Heart left ventricle (tissue), 16 donors: Measurements from ENCODE around the gene GNG3. TPM values are rescaled to one million over a fixed set of nuclear protein-coding genes. Genes with fewer than 3 reads are reported as not detected.
A peak's percentile ranks its signal among the peaks of the same experiment; 100 is the strongest.

Experiments used
- ATAC-seq, 4 donors: fragments of 200-7000 bp; cut with Tn5 transposase; one replicate each; pipeline ENCODE4 v1.9.1; 2020 to 2022; ENCODE audit warnings: moderate library complexity in 4 of 4, mild to moderate bottlenecking in 3 of 4, moderate number of reproducible peaks in 1 of 4
- DNase-seq, 5 donors: peaks; one replicate each; pipeline ENCODE4 v3.0.0-alpha.2; 2020
- H3K27ac ChIP-seq, 12 donors: fragments of 200-600 bp; sonication (generic) in 4 of 12; one replicate each; pipeline versions ENCODE4 v1.5.0 to v1.8.0; 2016 to 2022; ENCODE audit warnings: mild to moderate bottlenecking in 2 of 12
- H3K27me3 ChIP-seq, 9 donors: fragments of 200-600 bp; sonication (generic) in 2 of 9; one replicate each; pipeline versions ENCODE4 v1.5.1 to v1.8.0; 2016 to 2022; ENCODE audit warnings: mild to moderate bottlenecking in 3 of 9
- H3K36me3 ChIP-seq, 9 donors: fragments of 200-600 bp; sonication (generic) in 2 of 9; one replicate each; pipeline versions ENCODE4 v1.5.0 to v1.8.0; 2018 to 2022; ENCODE audit warnings: mild to moderate bottlenecking in 2 of 9
- H3K4me1 ChIP-seq, 12 donors: fragments of 200-600 bp; sonication (generic) in 4 of 12; one replicate each; pipeline versions ENCODE4 v1.5.0 to v1.8.0; 2016 to 2022; ENCODE audit warnings: mild to moderate bottlenecking in 3 of 12
- H3K4me3 ChIP-seq, 12 donors: fragments of 200-600 bp; sonication (generic) in 4 of 12; one replicate each; pipeline versions ENCODE4 v1.5.0 to v1.8.0; 2017 to 2022; ENCODE audit warnings: mild to moderate bottlenecking in 9 of 12, moderate library complexity in 4 of 12
- H3K9me3 ChIP-seq, 12 donors: fragments of 200-600 bp; sonication (generic) in 4 of 12; one replicate each; pipeline versions ENCODE4 v1.5.0 to v1.8.0; 2016 to 2022; ENCODE audit warnings: mild to moderate bottlenecking in 1 of 12
- CTCF ChIP-seq, 12 donors: fragments of 200-600 bp; sonication (generic) in 4 of 12; IDR thresholded peaks; one replicate each; pipeline versions ENCODE4 v1.5.0 to v1.8.0; 2018 to 2022; ENCODE audit warnings: antibody characterized with exemption in 12 of 12, mild to moderate bottlenecking in 5 of 12
- POLR2A ChIP-seq, 2 donors: fragments of 450-650 bp; IDR thresholded peaks; one replicate each; pipeline ENCODE4 v1.6.1; 2017; ENCODE audit warnings: antibody characterized with exemption in 2 of 2, mild to moderate bottlenecking in 2 of 2, moderate library complexity in 2 of 2
- WGBS, 4 donors: extraction: QIAGEN DNeasy Blood & Tissue Kit in 2 of 4; methylation state at CpG; one replicate each; pipeline versions ENCODE4 v1.1.5 to v1.1.7; 2013 to 2018; 5-methylcytosine and 5-hydroxymethylcytosine counted together
- intact Hi-C, 10 donors: fragments of 100-400 bp; cut with DNase I; formaldehyde crosslinking; loops; one replicate each; pipeline versions ENCODE4 v1.11.1 to v1.14.2; 2022
- polyA plus RNA-seq, 2 donors: library from polyadenylated mRNA; stranded (reverse); fragments of 200-250 nt; gene quantifications; one replicate each; pipeline ENCODE4 v1.2.3, GENCODE V29; 2013
- total RNA-seq, 9 donors: library from RNA; depleted of rRNA in 2 of 9; stranded (reverse); fragments of >200 nt in 2 of 9; fragmentation: NEBNext Ultra II Directional in 3 of 9; extraction: Animal tissue kit (Norgen Biotek cat#: 25700) in 3 of 9; gene quantifications; one replicate each; pipeline versions ENCODE4 v1.1.0 to v1.2.4, GENCODE V29; 2016 to 2023
- donor health status: ischemic (EF 13 %, LVEDD 7.1; RV severe dilation, severe dysfunction).
- donor health status: healthy with polysubstance abuse.
- donor health status: DM: no; HTN: yes; CAD: no.
- donor health status: DM: no; HTN: no; CAD: no.
- donor health status: ischemic (EF 25% LVEDD 6.9; RV normal size, moderate dysfunction).
- donor health status: ischemic (EF 25% LVEDD 5.7; RV mildly dilated, moderate dysfunction).
- donor health status: healthy.
- donor health status: DM: yes; HTN: yes; CAD: no.
- donor health status: ischemic (EF 35%, LVEDD 5.7; RV mildly dilated, moderate dysfunction).
- donor health status: nonischemic (EF 11% LVEDD 7.7; RV severe dilation, severe dysfunction).
- donor health status: DM: yes; HTN: yes; CAD: no.
- donor health status: PGD.
- donor health status: ischemic (EF 29% LVEDD 5.4; RV normal size, mild dysfunction).
- donor health status: nonischemic (EF 23%, LVEDD 6.1; RV moderate dilation, normal function).

The GNG3 gene
- total and polyA plus RNA-seq, 11 donors = 0.14 to 0.55 (median 0.29) TPM; not detected in 6

DNA sequence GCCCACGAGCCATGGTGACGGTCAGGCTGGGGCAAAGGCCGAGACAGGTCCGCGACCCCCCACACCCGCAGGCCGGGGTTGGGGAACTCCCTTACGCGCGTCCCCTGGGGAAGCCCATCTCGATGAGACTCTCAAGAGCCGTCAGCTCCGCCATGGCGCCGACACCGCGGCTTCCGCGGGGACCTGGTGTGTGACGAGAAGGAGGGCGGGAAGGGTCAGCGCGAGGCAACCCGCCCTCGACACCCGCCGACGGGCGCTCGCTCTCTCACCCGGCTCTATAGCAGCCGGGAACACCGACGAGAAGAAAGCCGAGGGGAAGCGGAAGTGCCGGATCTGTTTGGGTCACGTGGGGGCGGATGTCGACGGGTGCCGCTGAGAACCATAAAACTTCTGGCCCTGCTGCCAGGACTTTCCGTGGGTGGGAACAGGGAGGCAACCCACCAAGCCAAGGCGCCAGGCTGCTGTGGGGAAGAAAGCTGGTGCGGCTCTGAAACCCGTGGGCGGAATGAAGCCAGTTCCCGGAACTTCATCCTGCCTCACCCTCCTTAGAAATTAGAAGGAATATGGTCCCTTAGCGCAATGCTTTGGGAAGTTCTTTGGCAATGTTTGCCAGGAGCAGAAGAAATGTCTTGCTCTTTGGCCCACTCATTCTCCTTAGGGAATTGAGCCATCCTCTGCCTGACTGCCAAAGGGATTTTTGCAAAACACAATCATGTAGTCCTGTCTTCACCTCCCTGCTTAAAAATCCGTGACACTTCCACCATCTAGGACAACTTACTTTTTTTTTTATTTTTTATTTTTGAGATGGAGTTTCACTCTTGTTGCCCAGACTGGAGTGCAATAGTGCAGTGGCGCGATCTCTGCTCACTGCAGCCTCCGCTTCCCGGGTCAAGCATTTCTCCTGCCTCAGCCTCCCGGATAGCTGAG lies 28.4 kb upstream of the GNG3 start, which contains the start of gene UBXN1:
UBXN1 (minus strand) TSS at position 304 of the 927 bp plus-strand sequence; CDS start at position 154, 150 bp downstream.
- Histone ChIP-seq H3K27me3 (no peaks in the 10 kb centered on the region), H3K4me3 (peak within 1 kb of the TSS; percentile 61 to 100 (median 94)), H3K9me3 (no peaks in the 10 kb centered on the region), H3K4me1 (peaks cover 6 to 45% (median 21%) of the 10 kb centered on the region in 12 donors), H3K27ac (peak within 1 kb of the TSS; percentile 76 to 96 (median 89)), H3K36me3 (peaks cover 0 to 42% (median 37%) of the 10 kb centered on the region in 9 donors)
- DNase-seq (peak; percentile 93 to 96 (median 94)), ATAC-seq (peak; percentile 79 to 92 (median 90))
- intact Hi-C loops = loop anchor here in 1 of 10 donors (5.0 kb wide), 1 partner anchor 77 kb away; the partner anchor contains the start of gene MTA2
- WGBS, 4 donors = 3 to 10% (median 7%) methylated on average over 26 to 55 of the region's 55 CpGs
- TF ChIP-seq CTCF (IDR thresholded peaks at IDR 0.05) (no peak), POLR2A (IDR thresholded peaks at IDR 0.05) (peak in 1 of 2 donors; percentile 73)

DNA sequence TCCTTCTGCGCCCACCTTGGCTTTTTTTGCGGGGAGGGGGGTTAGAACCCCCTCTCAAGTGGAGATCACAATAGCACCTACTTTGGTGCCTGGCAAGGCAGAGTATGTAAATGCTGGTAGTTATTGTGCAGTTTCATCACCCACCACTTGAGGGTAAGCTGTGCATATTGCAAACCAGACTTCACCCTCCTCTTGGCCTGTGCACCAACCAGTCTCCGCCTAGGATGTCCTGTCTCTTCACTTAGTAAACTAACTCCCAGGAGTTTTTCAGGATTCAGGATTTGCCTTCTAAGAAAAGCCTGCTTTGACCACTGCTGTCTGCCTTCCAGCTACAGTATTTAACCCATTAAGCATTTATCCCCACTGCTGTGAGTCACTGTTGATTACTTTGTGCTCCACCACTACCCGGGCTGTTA lies 26.6 kb upstream of the GNG3 start:
- intact Hi-C loops = loop anchor here in 1 of 10 donors (2.0 kb wide), 1 partner anchor 14 kb away; no protein-coding TSS in a partner anchor
- H3K9me3 ChIP-seq = no peaks in the 10 kb centered on the region
- ATAC-seq (peak; percentile 61 to 80 (median 72)), DNase-seq (peak in 4 of 5 donors; percentile 40 to 57 (median 52))
- peaks cover 6 to 45% (median 21%) of the 10 kb centered on the region in 12 donors for H3K4me1 ChIP-seq
- no peaks in the 10 kb centered on the region for H3K27me3 ChIP-seq
- peak overlapping the region in 7 of 12 donors; percentile 3 to 55 (median 24) for H3K27ac ChIP-seq
- TF ChIP-seq CTCF (IDR thresholded peaks at IDR 0.05) (peak; percentile 38 to 70 (median 55)), POLR2A (IDR thresholded peaks at IDR 0.05) (no peak)
- no peak overlapping the region for H3K4me3 ChIP-seq
- 30 to 48% (median 42%) methylated on average over 4 of the region's 4 CpGs for WGBS, 4 donors
- H3K36me3 ChIP-seq = peaks cover 0 to 24% (median 20%) of the 10 kb centered on the region in 9 donors

GRCh38 chr11:62682518-62682917 lies 25.0 kb upstream of the GNG3 start:
- Histone ChIP-seq H3K36me3 (peaks cover 0 to 7% (median 5%) of the 10 kb centered on the region in 9 donors), H3K9me3 (no peaks in the 10 kb centered on the region), H3K4me1 (peaks cover 5 to 32% (median 20%) of the 10 kb centered on the region in 12 donors), H3K4me3 (no peak overlapping the region), H3K27ac (no peak overlapping the region), H3K27me3 (peaks cover 0 to under 1% (median 0%) of the 10 kb centered on the region in 9 donors)
- no peak for ATAC-seq
- intact Hi-C loops = loop anchor here in 1 of 10 donors (2.0 kb wide), 1 partner anchor 22 kb away; no protein-coding TSS in a partner anchor
- no peak for DNase-seq
- TF ChIP-seq POLR2A (IDR thresholded peaks at IDR 0.05) (no peak), CTCF (IDR thresholded peaks at IDR 0.05) (no peak)
- 91 to 95% (median 94%) methylated on average over 7 of the region's 7 CpGs for WGBS, 4 donors
